ENCODE results near the gene ADRB1.

ADRB1 gene

DNA sequence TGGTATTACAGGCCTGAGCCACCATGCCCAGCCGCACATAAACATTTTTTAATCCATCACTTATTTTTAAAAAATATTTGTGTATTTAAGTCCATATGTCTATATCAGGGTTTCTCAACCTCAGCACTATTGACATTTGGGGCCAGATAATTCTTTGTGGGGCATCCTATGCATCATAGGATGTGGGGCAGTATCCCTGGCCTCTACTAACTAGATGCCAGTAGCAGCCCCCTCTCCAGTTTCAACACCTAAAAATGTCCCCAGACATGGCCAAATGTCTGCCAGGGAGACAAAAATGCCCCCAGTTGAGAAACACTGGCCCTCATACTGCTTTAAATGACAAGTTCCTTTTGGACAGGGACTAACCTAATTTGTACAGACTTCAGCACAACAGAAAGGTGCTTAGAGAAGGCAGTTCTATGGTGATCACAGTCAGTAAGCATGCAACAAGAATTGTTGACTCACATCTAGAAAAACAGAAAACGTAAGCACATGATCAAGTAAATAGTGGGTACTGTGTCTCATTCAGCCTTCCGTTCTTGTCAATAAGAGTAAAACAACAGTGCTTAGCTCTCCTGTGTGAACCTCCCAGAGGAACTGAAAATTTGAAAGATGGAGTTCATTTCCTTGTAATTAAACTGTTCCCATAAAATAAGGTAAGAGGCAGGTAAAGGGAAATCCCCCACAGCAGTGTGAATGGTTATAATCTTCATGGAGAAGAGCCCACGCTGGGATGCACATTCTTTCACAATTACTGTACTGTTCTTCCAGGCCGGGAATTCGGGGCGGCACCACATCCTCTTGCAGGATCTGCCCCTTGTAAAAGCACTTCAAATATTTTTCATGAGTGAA lies 17.3 kb upstream of the ADRB1 start:
- peak; percentile 88 for DNase-seq (ENCODE audit: low spot score)

DNA sequence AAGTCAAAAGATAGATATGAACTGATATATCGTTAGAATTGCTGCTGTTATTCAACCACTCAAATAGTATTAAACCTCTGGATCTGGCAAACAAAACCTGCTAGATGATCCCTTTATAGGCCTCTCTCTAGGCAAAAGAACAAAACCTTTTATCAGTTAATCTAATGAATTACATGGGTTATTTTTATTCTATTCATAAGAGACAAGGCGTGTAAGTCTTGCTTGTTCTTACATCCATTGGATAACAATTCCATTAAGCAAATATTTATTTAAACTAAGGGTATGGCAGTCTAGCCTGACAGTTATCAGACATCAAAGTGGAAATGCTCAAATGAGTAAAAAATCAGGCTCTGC lies 16.6 kb upstream of the ADRB1 start:
- DNase-seq (ENCODE audit: low spot score) = no peak

DNA sequence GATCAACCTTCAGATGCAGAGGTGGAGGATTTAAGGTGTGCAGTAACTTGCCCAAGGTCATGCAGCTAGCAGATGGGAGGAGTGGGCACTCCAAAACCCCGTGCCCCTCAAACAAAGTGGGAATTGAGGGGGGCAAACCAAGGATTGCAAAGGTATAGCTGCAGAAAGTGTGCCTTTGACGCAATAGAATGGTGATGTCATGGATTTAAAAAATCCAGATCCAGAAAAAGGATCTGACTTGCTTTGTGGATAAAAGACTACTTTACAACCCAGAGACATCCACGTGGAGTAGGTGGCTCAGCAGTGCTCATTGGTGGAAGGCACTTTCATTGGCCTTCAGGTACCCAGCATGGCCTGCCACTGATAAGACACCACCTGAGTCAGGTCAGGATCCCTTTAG lies 15.7 kb upstream of the ADRB1 start:
- DNase-seq (ENCODE audit: low spot score) = no peak

DNA sequence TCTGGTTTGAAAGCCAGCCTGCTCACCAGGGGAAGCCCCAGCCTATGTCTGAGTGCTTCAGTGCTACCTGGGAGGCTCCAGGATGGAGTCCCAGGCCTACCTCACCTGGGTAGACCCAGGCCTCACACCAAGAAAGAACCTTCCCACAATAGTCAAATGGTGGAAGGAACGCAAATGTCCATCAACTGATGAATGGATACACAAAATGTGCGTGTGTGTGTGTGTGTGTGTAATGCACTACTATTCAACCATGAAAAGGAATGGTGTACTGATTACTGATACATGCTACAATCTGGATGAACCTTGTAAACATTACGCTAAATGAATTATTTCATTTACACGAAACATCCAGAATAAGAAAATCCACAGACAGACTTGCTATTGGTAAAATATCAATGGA lies 15.2 kb upstream of the ADRB1 start:
- DNase-seq (ENCODE audit: low spot score) = no peak

DNA sequence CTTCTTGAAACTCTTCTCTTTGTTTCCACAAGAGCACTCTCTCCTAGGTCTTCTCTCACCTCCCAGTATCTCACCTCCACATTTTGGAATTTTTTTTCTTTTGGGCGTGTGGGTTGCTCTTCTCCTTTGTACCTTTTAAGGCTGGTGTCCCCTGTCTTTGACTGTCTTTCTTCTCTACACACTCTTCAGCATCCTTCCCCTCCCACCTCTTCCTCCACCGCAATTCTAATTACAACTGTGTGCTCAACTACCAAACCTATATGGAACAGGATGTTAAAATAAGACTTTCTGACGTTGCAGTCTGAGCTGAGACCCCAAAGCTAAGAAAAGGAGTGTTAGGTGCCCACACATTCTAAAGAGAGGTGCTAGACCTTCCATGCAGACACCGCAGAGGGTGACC lies 14.0 kb upstream of the ADRB1 start:
- DNase-seq (ENCODE audit: low spot score) = no peak

DNA sequence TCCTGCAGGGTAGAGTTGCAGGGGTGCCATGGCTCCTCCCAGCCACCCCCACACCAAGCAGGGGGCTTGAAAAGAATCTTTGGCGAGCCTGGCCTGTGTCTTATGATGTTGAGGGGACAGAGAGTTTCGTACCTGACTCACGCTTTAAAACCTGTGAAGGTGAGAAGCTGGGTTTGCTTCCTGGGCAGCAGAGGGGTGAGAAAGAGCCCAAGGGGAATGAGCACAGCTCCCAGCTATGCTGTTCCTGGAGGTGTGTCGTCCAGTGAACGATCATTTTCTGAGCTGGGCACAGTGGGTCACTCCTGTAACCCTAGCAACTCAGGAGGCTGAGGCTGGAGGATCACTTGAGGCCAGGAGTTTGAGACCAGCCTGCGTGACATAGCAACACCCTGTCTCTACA lies 13.5 kb upstream of the ADRB1 start:
- peak; percentile 59 for DNase-seq (ENCODE audit: low spot score)

DNA sequence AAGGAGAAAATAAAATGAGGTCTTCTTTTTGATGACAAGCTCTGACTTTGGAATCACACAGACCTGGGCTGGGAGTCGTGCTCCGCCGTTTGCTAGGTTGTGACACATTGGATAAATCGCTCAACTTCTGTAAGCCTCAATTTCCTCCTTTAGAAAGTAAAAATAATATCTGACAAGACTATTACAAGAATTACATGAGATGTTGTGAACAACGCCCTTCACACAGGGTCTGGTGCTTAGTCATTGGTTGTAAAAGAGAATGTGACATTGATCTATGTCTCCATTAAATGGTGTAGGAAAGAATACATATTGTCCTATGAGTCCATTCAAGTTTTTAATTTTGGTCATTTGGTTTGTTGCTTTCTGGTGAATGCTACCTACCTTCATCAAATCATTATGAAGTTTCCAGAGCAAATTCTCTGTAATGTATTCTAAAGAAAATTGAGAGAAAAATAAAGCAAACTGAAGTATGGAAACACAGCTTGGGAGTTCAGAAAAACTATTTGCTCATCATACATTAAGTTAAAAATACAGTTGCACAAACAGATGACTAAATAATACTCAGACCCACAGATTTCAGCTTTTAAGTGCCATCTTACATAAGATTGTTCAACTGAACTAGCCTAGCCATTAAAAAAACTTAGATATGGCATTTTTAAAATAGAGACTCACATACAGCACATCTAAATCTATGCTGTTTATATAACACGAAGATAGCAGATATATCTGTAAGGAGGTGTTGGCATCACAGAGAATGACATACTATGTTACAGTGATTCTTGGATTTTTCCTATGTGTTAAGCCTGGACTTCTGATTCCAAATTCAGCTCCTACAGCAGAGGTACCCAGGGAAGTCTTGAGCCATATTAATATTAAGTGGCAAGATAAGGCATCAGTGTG lies 12.3 kb upstream of the ADRB1 start:
- no peak for DNase-seq (ENCODE audit: low spot score)

DNA sequence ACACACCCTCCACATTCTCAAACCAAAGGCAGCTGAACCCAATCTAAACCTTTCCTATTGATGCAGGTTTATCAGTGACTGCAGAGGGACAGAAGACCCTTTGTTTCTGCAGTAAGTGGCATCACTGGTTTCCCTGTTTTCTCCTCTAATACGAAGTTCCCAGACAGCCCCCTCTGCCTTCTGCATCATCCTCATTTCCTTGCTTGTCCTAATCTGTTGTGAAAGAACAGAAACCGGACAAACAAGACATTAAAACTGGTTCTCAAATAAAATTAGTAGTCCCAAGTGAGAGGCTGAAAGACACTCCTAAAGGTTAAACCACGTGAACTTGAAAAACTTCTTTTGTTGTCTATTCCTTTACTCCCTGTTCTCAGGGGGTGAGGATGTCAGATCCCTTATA lies 10.1 kb upstream of the ADRB1 start:
- DNase-seq (ENCODE audit: low spot score) = no peak

DNA sequence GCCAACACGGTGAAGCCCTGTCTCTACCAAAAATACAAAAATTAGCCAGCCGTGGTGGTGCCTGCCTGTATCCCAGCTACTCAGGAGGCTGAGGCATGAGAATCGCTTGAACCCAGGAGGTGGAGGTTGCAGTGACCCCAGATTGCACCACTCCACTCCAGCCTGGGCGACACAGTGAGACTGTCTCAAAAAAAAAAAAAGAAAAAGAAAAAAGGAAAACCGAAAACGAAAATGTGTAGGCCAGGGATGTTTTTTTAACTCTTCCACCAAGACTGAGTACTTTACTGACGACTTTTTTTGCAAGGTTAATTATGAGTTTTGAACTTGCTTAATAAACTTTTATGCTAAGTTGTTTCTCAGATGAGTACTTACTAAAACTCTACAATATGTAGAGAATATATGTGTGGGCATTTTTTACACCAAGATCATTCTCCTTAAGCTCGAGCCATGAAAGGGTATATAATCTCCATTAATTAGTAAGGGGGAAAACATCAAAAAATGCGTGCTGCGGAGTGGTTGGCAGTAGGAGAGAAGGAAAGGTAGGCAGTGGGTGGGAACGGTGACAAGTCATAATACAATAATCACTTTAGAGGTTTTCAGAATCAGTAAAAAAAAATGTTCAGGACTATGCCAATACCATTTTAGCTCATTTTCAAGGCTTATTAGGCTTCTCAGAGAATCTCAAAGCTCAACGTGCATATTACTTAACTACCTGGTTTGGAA lies 8.6 kb upstream of the ADRB1 start:
- DNase-seq (ENCODE audit: low spot score) = no peak

DNA sequence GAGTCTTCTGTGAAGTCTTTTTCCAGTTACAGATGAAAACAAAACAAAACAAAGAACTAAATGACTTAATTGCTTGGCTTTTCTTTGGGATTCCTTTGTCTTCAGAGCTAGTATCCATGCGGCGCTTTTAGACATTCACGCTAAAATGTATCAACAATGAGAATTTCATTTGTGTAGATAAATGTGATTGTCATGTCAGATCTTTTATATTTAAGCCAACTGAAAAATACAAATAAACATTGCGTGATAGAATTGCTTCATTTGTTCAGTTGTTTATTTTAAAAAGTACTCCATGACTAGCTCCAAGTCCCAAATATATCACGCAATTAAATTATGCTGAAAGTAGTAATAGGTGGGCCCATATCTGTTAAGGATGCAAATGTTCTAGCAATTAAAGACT lies 7.9 kb upstream of the ADRB1 start:
- DNase-seq (ENCODE audit: low spot score) = no peak

DNA sequence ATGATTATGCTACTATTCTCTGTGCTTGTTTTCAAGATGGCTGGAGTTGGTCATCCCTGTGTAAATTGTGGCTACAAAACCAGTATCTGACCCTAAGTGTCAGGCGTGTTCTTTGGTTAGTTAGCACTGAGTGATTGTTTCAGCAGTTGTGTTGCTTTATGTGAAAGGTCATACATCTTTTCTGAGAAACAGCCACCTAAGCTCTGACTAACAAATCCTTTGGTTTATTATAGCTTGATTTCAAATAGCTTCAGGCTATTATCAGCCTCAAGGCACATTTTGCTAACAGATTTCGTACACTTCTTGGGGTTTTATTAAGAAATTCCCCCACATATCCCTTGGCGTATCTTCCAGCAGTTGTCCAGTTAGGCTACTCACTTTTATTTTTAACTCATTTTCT lies 4.8 kb upstream of the ADRB1 start:
- DNase-seq (ENCODE audit: low spot score) = no peak

DNA sequence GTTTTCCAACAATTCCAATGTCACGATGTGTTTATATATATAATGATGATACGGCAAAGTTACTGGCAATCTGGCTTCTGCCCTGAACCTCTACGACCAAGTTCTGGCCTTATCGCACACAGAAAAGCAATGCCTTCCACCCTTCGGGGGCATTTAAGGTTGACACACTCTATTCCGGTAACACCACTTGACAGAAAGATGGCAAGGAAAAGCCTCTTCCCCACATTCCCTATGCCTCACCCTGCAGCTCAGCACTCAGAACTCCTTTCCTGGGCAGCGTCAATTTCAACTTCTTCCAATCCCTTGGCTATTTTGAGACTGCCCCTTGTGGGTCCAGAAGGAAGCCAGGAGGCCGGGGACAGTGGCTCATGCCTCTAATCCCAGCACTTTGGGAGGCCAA lies 2.5 kb upstream of the ADRB1 start:
- no peak for DNase-seq (ENCODE audit: low spot score)

DNA sequence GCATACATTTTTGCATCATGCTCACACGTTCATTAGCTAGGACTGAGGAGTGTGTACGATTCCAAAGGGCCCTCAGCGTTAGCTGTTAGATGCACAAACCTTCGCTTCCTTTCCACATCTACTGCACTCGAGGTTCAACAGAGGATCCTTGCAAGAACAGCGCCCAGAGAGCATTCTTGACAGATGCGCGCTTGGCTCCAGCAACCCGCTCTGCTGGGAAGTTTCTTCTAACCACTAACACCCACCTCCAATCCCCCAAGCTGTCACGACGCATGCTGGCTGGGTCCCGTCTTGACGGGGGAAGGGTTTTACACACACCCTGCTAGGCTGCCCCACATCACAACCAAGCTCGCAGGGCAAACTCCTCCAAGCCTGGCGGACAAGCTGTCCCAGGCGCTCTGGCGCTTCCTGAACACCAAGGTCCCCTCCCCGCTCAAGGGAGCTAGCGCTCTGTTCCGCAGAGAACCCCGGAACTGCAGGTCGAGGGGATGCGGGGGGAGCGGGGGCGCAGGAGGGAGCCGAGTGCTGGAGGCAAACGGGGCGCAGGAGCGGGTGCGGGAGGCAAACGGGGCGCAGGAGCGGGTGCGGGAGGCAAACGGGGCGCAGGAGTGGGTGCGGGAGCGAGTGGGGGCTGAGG lies 653 bp upstream of the ADRB1 start:
- DNase-seq (ENCODE audit: low spot score) = peak; percentile 24

DNA sequence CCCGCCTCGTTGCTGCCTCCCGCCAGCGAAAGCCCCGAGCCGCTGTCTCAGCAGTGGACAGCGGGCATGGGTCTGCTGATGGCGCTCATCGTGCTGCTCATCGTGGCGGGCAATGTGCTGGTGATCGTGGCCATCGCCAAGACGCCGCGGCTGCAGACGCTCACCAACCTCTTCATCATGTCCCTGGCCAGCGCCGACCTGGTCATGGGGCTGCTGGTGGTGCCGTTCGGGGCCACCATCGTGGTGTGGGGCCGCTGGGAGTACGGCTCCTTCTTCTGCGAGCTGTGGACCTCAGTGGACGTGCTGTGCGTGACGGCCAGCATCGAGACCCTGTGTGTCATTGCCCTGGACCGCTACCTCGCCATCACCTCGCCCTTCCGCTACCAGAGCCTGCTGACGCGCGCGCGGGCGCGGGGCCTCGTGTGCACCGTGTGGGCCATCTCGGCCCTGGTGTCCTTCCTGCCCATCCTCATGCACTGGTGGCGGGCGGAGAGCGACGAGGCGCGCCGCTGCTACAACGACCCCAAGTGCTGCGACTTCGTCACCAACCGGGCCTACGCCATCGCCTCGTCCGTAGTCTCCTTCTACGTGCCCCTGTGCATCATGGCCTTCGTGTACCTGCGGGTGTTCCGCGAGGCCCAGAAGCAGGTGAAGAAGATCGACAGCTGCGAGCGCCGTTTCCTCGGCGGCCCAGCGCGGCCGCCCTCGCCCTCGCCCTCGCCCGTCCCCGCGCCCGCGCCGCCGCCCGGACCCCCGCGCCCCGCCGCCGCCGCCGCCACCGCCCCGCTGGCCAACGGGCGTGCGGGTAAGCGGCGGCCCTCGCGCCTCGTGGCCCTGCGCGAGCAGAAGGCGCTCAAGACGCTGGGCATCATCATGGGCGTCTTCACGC lies 825 bp downstream of the ADRB1 start:
- DNase-seq (ENCODE audit: low spot score) = no peak

DNA sequence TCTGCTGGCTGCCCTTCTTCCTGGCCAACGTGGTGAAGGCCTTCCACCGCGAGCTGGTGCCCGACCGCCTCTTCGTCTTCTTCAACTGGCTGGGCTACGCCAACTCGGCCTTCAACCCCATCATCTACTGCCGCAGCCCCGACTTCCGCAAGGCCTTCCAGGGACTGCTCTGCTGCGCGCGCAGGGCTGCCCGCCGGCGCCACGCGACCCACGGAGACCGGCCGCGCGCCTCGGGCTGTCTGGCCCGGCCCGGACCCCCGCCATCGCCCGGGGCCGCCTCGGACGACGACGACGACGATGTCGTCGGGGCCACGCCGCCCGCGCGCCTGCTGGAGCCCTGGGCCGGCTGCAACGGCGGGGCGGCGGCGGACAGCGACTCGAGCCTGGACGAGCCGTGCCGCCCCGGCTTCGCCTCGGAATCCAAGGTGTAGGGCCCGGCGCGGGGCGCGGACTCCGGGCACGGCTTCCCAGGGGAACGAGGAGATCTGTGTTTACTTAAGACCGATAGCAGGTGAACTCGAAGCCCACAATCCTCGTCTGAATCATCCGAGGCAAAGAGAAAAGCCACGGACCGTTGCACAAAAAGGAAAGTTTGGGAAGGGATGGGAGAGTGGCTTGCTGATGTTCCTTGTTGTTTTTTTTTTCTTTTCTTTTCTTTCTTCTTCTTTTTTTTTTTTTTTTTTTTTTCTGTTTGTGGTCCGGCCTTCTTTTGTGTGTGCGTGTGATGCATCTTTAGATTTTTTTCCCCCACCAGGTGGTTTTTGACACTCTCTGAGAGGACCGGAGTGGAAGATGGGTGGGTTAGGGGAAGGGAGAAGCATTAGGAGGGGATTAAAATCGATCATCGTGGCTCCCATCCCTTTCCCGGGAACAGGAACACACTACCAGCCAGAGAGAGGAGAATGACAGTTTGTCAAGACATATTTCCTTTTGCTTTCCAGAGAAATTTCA lies 1.7 kb downstream of the ADRB1 start:
- DNase-seq (ENCODE audit: low spot score) = peak; percentile 52

DNA sequence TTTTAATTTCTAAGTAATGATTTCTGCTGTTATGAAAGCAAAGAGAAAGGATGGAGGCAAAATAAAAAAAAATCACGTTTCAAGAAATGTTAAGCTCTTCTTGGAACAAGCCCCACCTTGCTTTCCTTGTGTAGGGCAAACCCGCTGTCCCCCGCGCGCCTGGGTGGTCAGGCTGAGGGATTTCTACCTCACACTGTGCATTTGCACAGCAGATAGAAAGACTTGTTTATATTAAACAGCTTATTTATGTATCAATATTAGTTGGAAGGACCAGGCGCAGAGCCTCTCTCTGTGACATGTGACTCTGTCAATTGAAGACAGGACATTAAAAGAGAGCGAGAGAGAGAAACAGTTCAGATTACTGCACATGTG lies 2.4 kb downstream of the ADRB1 start:
- DNase-seq (ENCODE audit: low spot score) = no peak

DNA sequence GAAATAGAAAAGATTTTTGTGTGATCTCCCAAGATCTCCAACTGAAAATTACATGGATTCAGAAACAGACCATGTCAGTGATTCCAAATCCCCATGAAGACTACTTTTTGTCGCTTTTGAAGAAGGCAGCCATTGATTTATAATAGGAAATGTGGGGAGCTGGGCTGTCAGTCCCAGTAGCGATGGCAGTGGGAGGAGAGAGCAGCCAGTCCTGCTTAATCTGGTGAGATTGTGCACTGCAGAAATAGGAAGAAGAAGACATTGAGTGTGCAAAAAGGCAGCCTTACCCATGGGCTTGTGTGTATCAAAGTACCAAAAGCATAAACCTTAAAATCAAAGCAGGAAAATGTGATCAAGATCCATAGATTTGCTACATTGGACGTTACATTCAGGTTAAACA lies 4.8 kb downstream of the ADRB1 start:
- no peak for DNase-seq (ENCODE audit: low spot score)

DNA sequence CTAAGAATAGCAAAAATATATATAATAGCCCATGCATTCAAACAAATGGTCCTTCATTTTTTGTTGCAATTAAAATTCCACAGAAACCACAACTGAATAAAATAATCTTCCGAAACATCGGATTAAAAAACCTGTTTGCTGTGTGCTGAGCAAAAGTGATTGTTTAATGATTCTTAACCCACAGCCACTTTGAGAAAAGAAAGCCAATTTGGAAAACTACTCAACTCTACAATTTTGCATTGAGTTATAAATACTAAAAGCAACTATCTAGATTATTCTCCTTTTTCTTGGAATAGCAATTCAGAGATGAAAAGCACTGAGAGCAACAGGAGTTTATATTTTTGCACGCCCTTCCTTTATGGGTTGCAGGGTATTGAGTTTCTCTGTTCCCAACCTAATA lies 8.0 kb downstream of the ADRB1 start:
- DNase-seq (ENCODE audit: low spot score) = no peak

DNA sequence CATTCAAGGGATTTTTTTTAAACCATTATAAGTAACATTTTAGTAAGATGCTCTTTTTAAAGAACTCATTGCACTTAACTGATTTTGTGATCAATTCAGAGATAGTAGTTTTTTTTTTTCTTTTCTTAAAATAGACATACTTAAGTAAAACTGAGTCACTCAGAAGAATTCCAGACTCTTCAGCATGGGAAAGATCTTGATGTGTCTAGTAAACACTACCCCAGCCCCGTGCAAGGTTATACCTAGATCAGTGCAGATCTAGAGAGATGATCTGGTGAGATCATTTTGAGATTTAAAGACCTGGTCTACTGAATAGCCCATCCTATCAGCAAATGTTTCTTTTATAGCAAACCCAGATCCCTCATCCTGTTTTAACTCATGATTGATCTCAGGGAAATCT lies 8.6 kb downstream of the ADRB1 start:
- DNase-seq (ENCODE audit: low spot score) = no peak

DNA sequence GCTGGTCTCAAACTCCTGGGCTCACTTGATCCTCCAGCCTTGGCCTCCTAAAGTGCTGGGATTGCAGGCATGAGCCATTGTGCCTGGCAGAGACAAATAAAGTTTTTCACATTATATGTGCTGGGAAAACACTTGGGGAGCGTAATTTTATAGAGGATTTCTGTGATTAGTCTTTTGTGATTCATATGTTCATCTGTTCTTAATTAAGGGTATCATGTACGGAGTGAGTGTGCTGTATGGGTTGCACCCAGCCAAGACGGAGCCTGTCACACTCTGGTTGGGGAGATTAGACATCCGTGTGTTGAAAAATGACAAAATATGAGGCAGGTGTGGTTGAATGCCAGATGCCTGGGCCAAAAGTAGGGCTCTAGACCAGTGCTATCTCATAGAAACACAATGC lies 10.3 kb downstream of the ADRB1 start:
- no peak for DNase-seq (ENCODE audit: low spot score)
